Adrenal gland (tissue), 12 donors: ENCODE measurements around the gene NECTIN3. TPM values are rescaled to one million over a fixed set of nuclear protein-coding genes. Genes with fewer than 3 reads are reported as not detected.

Experiments
- DNase-seq, 7 donors: peaks; one replicate each; pipeline ENCODE4 v3.0.0-alpha.2; 2019 to 2020
- H3K27ac ChIP-seq, 5 donors: fragments of 200-600 bp; sonication (generic) in 4 of 5; 1 replicate in 3 of 5; 2 replicates in 2 of 5; pipeline versions ENCODE4 v1.5.1 to v1.8.0; 2016 to 2020; ENCODE audit warnings: mild to moderate bottlenecking in 1 of 5
- H3K27me3 ChIP-seq: fragments of 200-600 bp; 2 replicates; pipeline ENCODE4 v1.8.0; 2021
- H3K36me3 ChIP-seq, 2 donors: fragments of 200-600 bp; replicated peaks in 1 of 2; 1 replicate in 1 of 2; 2 replicates in 1 of 2; pipeline versions ENCODE4 v1.5.1 to v1.8.0; 2018 to 2022
- H3K4me1 ChIP-seq, 2 donors: fragments of 200-600 bp; replicated peaks in 1 of 2; 1 replicate in 1 of 2; 2 replicates in 1 of 2; pipeline versions ENCODE4 v1.5.1 to v1.8.0; 2018 to 2021
- H3K4me3 ChIP-seq, 4 donors: fragments of 200-600 bp; sonication (generic) in 3 of 4; one replicate each; pipeline ENCODE4 v1.5.1; 2016 to 2018
- H3K9me3 ChIP-seq, 3 donors: fragments of 200-600 bp; sonication (generic) in 1 of 3; replicated peaks in 1 of 3; 1 replicate in 2 of 3; 2 replicates in 1 of 3; pipeline versions ENCODE4 v1.5.1 to v1.8.0; 2016 to 2021
- POLR2A ChIP-seq, 2 donors: fragments of 450-650 bp; IDR thresholded peaks; one replicate each; pipeline ENCODE4 v1.6.1; 2017; ENCODE audit warnings: antibody characterized with exemption in 2 of 2, mild to moderate bottlenecking in 2 of 2, moderate library complexity in 1 of 2
- WGBS, 4 donors: extraction: QIAGEN DNeasy Blood & Tissue Kit in 2 of 4; methylation state at CpG; one replicate each; pipeline versions ENCODE4 v1.1.5 to v1.1.7; 2013 to 2017; 5-methylcytosine and 5-hydroxymethylcytosine counted together
- intact Hi-C, 2 donors: fragments of 100-400 bp; cut with DNase I; formaldehyde crosslinking; loops; one replicate each; pipeline versions ENCODE4 v1.14.1 to v1.15.0; 2022 to 2023
- polyA plus RNA-seq, 3 donors: library from polyadenylated mRNA; stranded (reverse); fragments of 200-250 nt in 2 of 3; fragments of 350-450 nt in 1 of 3; fragmentation: Illumina TruSeq in 1 of 3; extraction: RNeasy Lipid Tissue Mini Kit (QIAGEN cat#74804) in 1 of 3; gene quantifications; one replicate each; pipeline ENCODE4 v1.2.3, GENCODE V29; 2013 to 2014
- total RNA-seq, 9 donors: library from RNA; depleted of rRNA in 4 of 9; stranded (reverse); fragments of >200 nt in 4 of 9; fragments of 120-200 nt in 1 of 9; fragmentation: NEBNext Ultra II Directional in 1 of 9; extraction: Animal tissue kit (Norgen Biotek cat#: 25700) in 1 of 9; gene quantifications; one replicate each; pipeline versions ENCODE4 v1.1.0 to v1.2.4, GENCODE V29; 2013 to 2023
- TF ChIP-seq, protein P1 (sequence below), 6 experiments: fragments of 450-650 bp in 4 of 6; fragments of 200-600 bp in 2 of 6; sonication (generic) in 1 of 6; IDR thresholded peaks; 1 replicate in 5 of 6; 2 replicates in 1 of 6; pipeline versions ENCODE4 v1.5.1 to v1.8.0; 2016 to 2021; ENCODE audit warnings: antibody characterized with exemption in 6 of 6, mild to moderate bottlenecking in 2 of 6, moderate library complexity in 1 of 6
- donor health status: healthy with polysubstance abuse.
- donor health status: Bipolar disorder and iron deficiency.
- donor health status: DM: yes; HTN: yes; CAD: no.
- donor health status: DM: no; HTN: no; CAD: no.
- donor health status: DM: no; HTN: no; CAD: no.
- donor health status: DM: yes; HTN: yes; CAD: no.

The NECTIN3 gene
- total and polyA plus RNA-seq, 12 donors, result 1.3 to 31.5 (median 15.2) TPM

DNA sequence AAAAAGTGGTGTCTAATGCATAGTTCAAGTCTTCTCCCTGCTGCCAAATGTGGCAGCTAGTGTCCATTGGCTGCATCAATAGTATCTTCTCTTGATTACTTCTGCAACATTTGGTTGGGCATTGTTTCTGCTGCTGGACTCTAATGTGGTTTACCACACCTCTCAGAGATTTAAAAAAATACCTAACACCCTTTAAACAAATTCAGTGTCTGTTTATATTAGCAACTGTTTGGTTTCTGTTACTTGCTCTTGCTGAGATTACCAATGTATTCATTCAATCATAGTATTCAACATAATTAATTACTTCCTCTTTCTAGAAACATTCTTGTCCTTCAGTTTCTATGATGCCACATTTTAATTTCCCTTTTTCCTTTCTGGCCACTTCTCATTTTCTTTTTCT lies 20.3 kb upstream of the NECTIN3 start:
- Histone ChIP-seq H3K27me3 (no peaks in the 10 kb centered on the region), H3K27ac (no peak overlapping the region), H3K9me3 (no peaks in the 10 kb centered on the region), H3K36me3 (no peaks in the 10 kb centered on the region), H3K4me3 (no peak overlapping the region), H3K4me1 (no peaks in the 10 kb centered on the region)
- TF ChIP-seq, protein P1, sequence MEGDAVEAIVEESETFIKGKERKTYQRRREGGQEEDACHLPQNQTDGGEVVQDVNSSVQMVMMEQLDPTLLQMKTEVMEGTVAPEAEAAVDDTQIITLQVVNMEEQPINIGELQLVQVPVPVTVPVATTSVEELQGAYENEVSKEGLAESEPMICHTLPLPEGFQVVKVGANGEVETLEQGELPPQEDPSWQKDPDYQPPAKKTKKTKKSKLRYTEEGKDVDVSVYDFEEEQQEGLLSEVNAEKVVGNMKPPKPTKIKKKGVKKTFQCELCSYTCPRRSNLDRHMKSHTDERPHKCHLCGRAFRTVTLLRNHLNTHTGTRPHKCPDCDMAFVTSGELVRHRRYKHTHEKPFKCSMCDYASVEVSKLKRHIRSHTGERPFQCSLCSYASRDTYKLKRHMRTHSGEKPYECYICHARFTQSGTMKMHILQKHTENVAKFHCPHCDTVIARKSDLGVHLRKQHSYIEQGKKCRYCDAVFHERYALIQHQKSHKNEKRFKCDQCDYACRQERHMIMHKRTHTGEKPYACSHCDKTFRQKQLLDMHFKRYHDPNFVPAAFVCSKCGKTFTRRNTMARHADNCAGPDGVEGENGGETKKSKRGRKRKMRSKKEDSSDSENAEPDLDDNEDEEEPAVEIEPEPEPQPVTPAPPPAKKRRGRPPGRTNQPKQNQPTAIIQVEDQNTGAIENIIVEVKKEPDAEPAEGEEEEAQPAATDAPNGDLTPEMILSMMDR (IDR thresholded peaks at IDR 0.05), result no peak
- TF ChIP-seq POLR2A (IDR thresholded peaks at IDR 0.05), result no peak
- intact Hi-C loops, result no loop called here
- DNase-seq, result no peak

DNA sequence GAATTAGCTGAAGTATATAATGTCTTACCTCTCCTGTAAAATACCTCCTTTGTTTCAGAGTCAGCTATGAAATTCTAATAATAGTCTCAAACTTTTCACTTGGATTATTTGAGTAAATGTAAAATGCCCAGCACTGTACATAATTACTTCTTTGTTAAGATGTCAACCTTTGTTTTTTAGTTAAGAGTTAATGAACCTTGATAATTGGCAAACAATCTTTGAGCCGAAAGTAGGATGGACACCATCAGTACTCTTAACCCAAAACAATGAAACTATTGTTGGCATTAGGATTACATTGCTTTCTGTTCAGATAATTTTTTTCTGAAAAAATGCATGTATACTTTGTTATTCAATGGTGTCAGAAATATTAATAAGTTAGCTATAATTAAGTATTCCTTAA lies 3.0 kb upstream of the NECTIN3 start:
- intact Hi-C loops, result no loop called here
- H3K27me3 ChIP-seq, result no peaks in the 10 kb centered on the region
- no peak for DNase-seq
- H3K36me3 ChIP-seq, result no peaks in the 10 kb centered on the region
- WGBS, 4 donors, result 83 to 95% (median 93%) methylated on average over 1 of the region's 1 CpG
- H3K27ac ChIP-seq, result no peak overlapping the region
- TF ChIP-seq POLR2A (IDR thresholded peaks at IDR 0.05), result no peak
- TF ChIP-seq, protein P1 (IDR thresholded peaks at IDR 0.05), result no peak
- no peaks in the 10 kb centered on the region for H3K9me3 ChIP-seq
- peaks cover 14 to 16% of the 10 kb centered on the region in 2 donors for H3K4me1 ChIP-seq
- no peak overlapping the region for H3K4me3 ChIP-seq

DNA sequence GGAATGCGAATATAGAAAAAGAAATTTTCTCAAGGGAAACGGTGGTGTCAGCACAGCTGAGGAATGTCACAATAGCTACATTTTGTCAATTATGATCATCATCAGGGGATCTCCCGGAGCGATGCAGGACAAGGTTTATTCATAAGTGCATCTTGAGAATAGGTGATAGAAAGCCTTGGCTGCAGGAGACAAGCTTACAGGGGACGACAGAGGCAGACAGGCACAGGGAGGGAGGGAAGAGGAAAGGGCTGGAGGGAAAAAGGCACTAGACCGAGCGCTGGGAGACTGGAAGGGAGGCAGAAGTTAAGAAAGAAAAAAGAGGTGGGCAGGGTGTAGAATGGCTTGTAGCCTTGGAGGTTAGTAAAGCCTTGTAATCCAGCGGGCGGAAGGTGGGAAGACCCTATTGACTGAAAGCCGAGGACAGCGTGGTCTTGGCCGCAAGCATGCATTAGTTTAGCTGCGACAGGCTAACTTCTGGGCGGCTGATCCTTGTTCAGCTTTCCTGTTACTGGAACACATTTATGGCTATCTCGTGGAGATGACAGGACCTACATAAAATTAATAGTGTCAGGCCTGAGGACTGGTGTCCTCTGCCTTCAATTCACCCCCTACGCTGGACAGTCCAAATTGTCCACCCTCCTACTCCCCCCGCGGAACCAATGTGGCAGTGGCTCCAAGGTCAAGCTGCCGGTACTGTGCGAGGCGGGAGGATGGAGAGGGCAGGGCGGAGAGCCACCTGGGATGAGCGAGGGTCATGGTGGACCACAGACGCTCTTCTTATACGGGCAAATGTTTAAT lies 1.4 kb upstream of the NECTIN3 start:
- TF ChIP-seq, protein P1 (IDR thresholded peaks at IDR 0.05), result no peak
- no peak for TF ChIP-seq POLR2A (IDR thresholded peaks at IDR 0.05)
- H3K27me3 ChIP-seq, result no peaks in the 10 kb centered on the region
- peak overlapping the region; percentile 53 to 90 (median 76) for H3K4me3 ChIP-seq
- DNase-seq, result peak; percentile 37 to 64 (median 46)
- WGBS, 4 donors, result 10 to 14% (median 12%) methylated on average over 25 of the region's 25 CpGs
- H3K4me1 ChIP-seq, result peaks cover 14 to 19% of the 10 kb centered on the region in 2 donors
- peak overlapping the region in 4 of 5 donors; percentile 79 to 90 (median 86) for H3K27ac ChIP-seq
- H3K9me3 ChIP-seq, result no peaks in the 10 kb centered on the region
- intact Hi-C loops, result no loop called here
- no peaks in the 10 kb centered on the region for H3K36me3 ChIP-seq

DNA sequence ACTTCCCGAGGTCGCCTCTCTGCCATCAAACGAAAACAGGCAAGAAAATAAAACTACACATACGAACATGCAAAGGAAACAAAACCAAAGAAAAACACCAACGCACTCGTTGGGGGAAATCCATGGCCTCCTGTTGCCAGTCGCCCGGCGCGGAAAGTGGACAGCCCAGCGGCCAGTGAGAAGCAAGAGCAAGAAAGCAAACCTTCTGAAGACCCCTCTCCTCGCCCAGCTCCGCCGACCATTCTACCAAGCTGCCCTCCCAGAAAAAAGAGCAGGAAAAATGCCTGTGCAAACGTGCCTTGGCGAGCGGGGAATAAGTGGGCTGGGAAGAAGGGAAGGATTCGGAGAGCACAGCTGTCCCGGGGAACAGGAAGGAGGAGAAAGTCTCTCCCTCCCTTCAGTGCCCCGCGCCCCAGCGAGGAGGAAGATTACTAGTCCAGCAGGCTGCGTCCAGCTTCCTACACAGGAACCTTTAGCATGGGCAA lies 802 bp upstream of the NECTIN3 start:
- peak overlapping the region; percentile 53 to 90 (median 76) for H3K4me3 ChIP-seq
- H3K4me1 ChIP-seq, result peaks cover 14 to 19% of the 10 kb centered on the region in 2 donors
- no peaks in the 10 kb centered on the region for H3K27me3 ChIP-seq
- no peak for TF ChIP-seq POLR2A (IDR thresholded peaks at IDR 0.05)
- TF ChIP-seq, protein P1 (IDR thresholded peaks at IDR 0.05), result no peak
- intact Hi-C loops, result no loop called here
- no peaks in the 10 kb centered on the region for H3K36me3 ChIP-seq
- DNase-seq, result no peak
- H3K9me3 ChIP-seq, result no peaks in the 10 kb centered on the region
- H3K27ac ChIP-seq, result peak overlapping the region; percentile 70 to 90 (median 82)
- WGBS, 4 donors, result 0 to 1% (median 0%) methylated on average over 21 to 23 of the region's 23 CpGs
